H1 (cell line): ENCODE results near the gene PLOD1. TPM values are rescaled to one million over a fixed set of nuclear protein-coding genes. Genes with fewer than 3 reads are reported as not detected.

Experiments
- CTCF ChIA-PET: fragments of 300-600 bp; sonication (Branson Sonifier 250); formaldehyde crosslinking; loops from one replicate; lab custom pipeline; 2021; ENCODE audit not compliant: partially characterized antibody; lab: Charles Lee
- POLR2A ChIA-PET: fragments of 300-600 bp; sonication (Branson Sonifier 250); formaldehyde crosslinking; loops from one replicate; lab custom pipeline; 2021; ENCODE audit warnings: inconsistent platforms; ENCODE audit not compliant: partially characterized antibody; lab: Charles Lee
- DNase-seq, 2 experiments: peaks; one replicate each; pipeline versions ENCODE4 v3.0.0 to v3.0.0-alpha.2; 2010 to 2022; ENCODE audit warnings: low spot score in 2 of 2, low read depth in 1 of 2, mixed read lengths in 1 of 2
- FAIRE-seq: peaks from 2 replicates; lab custom pipeline; 2011; peaks lifted over from hg19 to GRCh38; lab: Jason Lieb, UNC
- H2AFZ ChIP-seq: 2 replicates; pipeline ENCODE4 v1.8.1; 2012; ENCODE audit warnings: low read length, inconsistent platforms
- H2AK5ac ChIP-seq: 2 replicates; pipeline ENCODE4 v1.6.1; 2013; ENCODE audit warnings: low read depth, low read length
- H2BK120ac ChIP-seq: replicated peaks from 2 replicates; pipeline ENCODE3; 2013; ENCODE audit warnings: low read depth, low read length, inconsistent platforms
- H2BK12ac ChIP-seq: 2 replicates; pipeline ENCODE4 v1.6.1; 2013; ENCODE audit warnings: low read depth, low read length
- H2BK15ac ChIP-seq: 2 replicates; pipeline ENCODE4 v1.6.1; 2013; ENCODE audit warnings: low read length
- H2BK20ac ChIP-seq: 2 replicates; pipeline ENCODE4 v1.6.1; 2013; ENCODE audit warnings: low read length
- H2BK5ac ChIP-seq: 2 replicates; pipeline ENCODE4 v1.6.1; 2013; ENCODE audit warnings: low read depth, low read length
- H3K14ac ChIP-seq: 2 replicates; pipeline ENCODE4 v1.6.1; 2013; ENCODE audit warnings: inconsistent platforms; ENCODE audit not compliant: insufficient read length
- H3K18ac ChIP-seq: 2 replicates; pipeline ENCODE4 v1.6.1; 2013; ENCODE audit warnings: low read length; ENCODE audit errors: extremely low read depth
- H3K23ac ChIP-seq: 2 replicates; pipeline ENCODE4 v1.6.1; 2013; ENCODE audit warnings: inconsistent platforms; ENCODE audit not compliant: insufficient read length
- H3K23me2 ChIP-seq: 2 replicates; pipeline ENCODE4 v1.6.1; 2013; ENCODE audit warnings: low read depth, low read length
- H3K27ac ChIP-seq: 2 replicates; pipeline ENCODE4 v1.6.1; 2011; ENCODE audit warnings: low read depth, low read length, inconsistent platforms
- H3K27me3 ChIP-seq, 4 experiments: replicated peaks in 1 of 4; 1 replicate in 1 of 4; 2 replicates in 3 of 4; pipeline versions ENCODE4 v1.6.1 to v1.8.1; 2011 to 2013; ENCODE audit warnings: low read length in 3 of 4, mild to moderate bottlenecking in 3 of 4, inconsistent platforms in 2 of 4, mixed read lengths in 2 of 4, moderate library complexity in 1 of 4; ENCODE audit not compliant: control insufficient read depth in 3 of 4, insufficient read depth in 3 of 4; ENCODE audit errors: extremely low read depth in 1 of 4
- H3K36me3 ChIP-seq, 4 experiments: 2 replicates each; pipeline versions ENCODE4 v1.6.1 to v1.8.1; 2011 to 2013; ENCODE audit warnings: mild to moderate bottlenecking in 4 of 4, low read length in 3 of 4, moderate library complexity in 2 of 4, control low read depth in 1 of 4, inconsistent platforms in 1 of 4; ENCODE audit not compliant: insufficient read depth in 4 of 4, control insufficient read depth in 2 of 4
- H3K4ac ChIP-seq: replicated peaks from 2 replicates; pipeline ENCODE3; 2013; ENCODE audit warnings: low read length, low read depth, mixed read lengths, inconsistent platforms; ENCODE audit not compliant: insufficient read length
- H3K4me1 ChIP-seq, 4 experiments: replicated peaks in 1 of 4; 1 replicate in 1 of 4; 2 replicates in 3 of 4; pipeline versions ENCODE4 v1.6.1 to v1.8.1; 2011 to 2013; ENCODE audit warnings: low read length in 3 of 4, inconsistent platforms in 2 of 4, mixed read lengths in 1 of 4; ENCODE audit not compliant: insufficient read depth in 4 of 4, control insufficient read depth in 3 of 4
- H3K4me2 ChIP-seq, 2 experiments: 2 replicates each; pipeline versions ENCODE4 v1.6.1 to v1.8.1; 2011 to 2013; ENCODE audit warnings: low read depth in 2 of 2, low read length in 2 of 2, control low read depth in 1 of 2, inconsistent platforms in 1 of 2, mild to moderate bottlenecking in 1 of 2; ENCODE audit not compliant: insufficient read depth in 1 of 2
- H3K4me3 ChIP-seq, 4 experiments: fragments of 200-600, 300-600 bp in 1 of 4; sonication (generic), shearing (Covaris generic), sonication (Bioruptor Twin) in 1 of 4; 2 replicates each; pipeline versions ENCODE4 v1.5.1 to v1.8.1; 2011 to 2016; ENCODE audit warnings: low read length in 4 of 4, low read depth in 3 of 4, control low read depth in 2 of 4, inconsistent platforms in 2 of 4, mild to moderate bottlenecking in 2 of 4, mixed read lengths in 1 of 4, moderate library complexity in 1 of 4; ENCODE audit not compliant: insufficient read depth in 2 of 4; ENCODE audit errors: extremely low read depth in 1 of 4
- H3K56ac ChIP-seq: replicated peaks from 2 replicates; pipeline ENCODE3; 2013; ENCODE audit warnings: low read depth, mild to moderate bottlenecking, mixed read lengths, low read length, inconsistent platforms; ENCODE audit not compliant: insufficient read length
- H3K79me1 ChIP-seq: 2 replicates; pipeline ENCODE4 v1.6.1; 2013; ENCODE audit warnings: low read depth, low read length, control low read depth
- H3K79me2 ChIP-seq, 2 experiments: 2 replicates each; pipeline versions ENCODE4 v1.6.1 to v1.8.1; 2012 to 2013; ENCODE audit warnings: low read length in 2 of 2, mild to moderate bottlenecking in 2 of 2, inconsistent platforms in 1 of 2; ENCODE audit not compliant: insufficient read depth in 2 of 2, control insufficient read depth in 1 of 2
- H3K9ac ChIP-seq, 4 experiments: replicated peaks in 1 of 4; 1 replicate in 1 of 4; 2 replicates in 3 of 4; pipeline versions ENCODE4 v1.6.1 to v1.8.1; 2011 to 2013; ENCODE audit warnings: low read depth in 3 of 4, low read length in 3 of 4, control low read depth in 2 of 4, mild to moderate bottlenecking in 2 of 4, moderate library complexity in 2 of 4, inconsistent platforms in 1 of 4; ENCODE audit errors: extremely low read depth in 1 of 4
- H3K9me3 ChIP-seq, 2 experiments: 2 replicates each; pipeline versions ENCODE4 v1.6.1 to v1.8.1; 2012 to 2013; ENCODE audit warnings: mild to moderate bottlenecking in 2 of 2, moderate library complexity in 2 of 2, control low read depth in 1 of 2, inconsistent platforms in 1 of 2, low read depth in 1 of 2, low read length in 1 of 2, mixed read lengths in 1 of 2; ENCODE audit not compliant: insufficient read depth in 2 of 2
- H4K20me1 ChIP-seq, 2 experiments: replicated peaks in 1 of 2; 2 replicates each; pipeline versions ENCODE3 to v1.8.1; 2011 to 2013; ENCODE audit warnings: inconsistent platforms in 2 of 2, low read length in 2 of 2, mild to moderate bottlenecking in 1 of 2; ENCODE audit not compliant: insufficient read depth in 2 of 2, control insufficient read depth in 1 of 2
- H4K5ac ChIP-seq: 2 replicates; pipeline ENCODE4 v1.6.1; 2013; ENCODE audit warnings: low read length, low read depth, mixed read lengths, inconsistent platforms; ENCODE audit not compliant: insufficient read length
- H4K8ac ChIP-seq: 2 replicates; pipeline ENCODE4 v1.8.0; 2013; ENCODE audit warnings: mild to moderate bottlenecking, moderate library complexity, low read length, inconsistent platforms; ENCODE audit not compliant: insufficient read depth; ENCODE audit errors: extremely low read depth
- H4K91ac ChIP-seq: replicated peaks from 2 replicates; pipeline ENCODE3; 2013; ENCODE audit warnings: low read length, mixed read lengths, inconsistent platforms; ENCODE audit not compliant: insufficient read length
- CTCF ChIP-seq, 3 experiments: IDR thresholded peaks; 1 replicate in 2 of 3; 2 replicates in 1 of 3; pipeline versions ENCODE4 v1.5.1 to v1.6.1; 2011; ENCODE audit warnings: low read length in 3 of 3, mild to moderate bottlenecking in 3 of 3, inconsistent platforms in 2 of 3, low read depth in 1 of 3, moderate library complexity in 1 of 3; ENCODE audit not compliant: insufficient read depth in 1 of 3; ENCODE audit errors: control extremely low read depth in 1 of 3
- KDM1A ChIP-seq: fragments of 200-600, 300-600 bp; sonication (generic); IDR thresholded peaks from 2 replicates; pipeline ENCODE4 v1.7.1; 2016; ENCODE audit warnings: mild to moderate bottlenecking, low read length, borderline replicate concordance
- RAD21 ChIP-seq, 2 experiments: IDR thresholded peaks in 1 of 2; conservative IDR thresholded peaks in 1 of 2; 2 replicates each; pipeline ENCODE4 v1.6.1; 2011; ENCODE audit warnings: low read depth in 2 of 2, low read length in 2 of 2, improper control_type of control experiment in 1 of 2, inconsistent platforms in 1 of 2, mild to moderate bottlenecking in 1 of 2, moderate library complexity in 1 of 2
- WGBS, 2 experiments: shearing (Covaris generic) in 1 of 2; methylation state at CpG; one replicate each; pipeline versions ENCODE4 v1.1.6 to v1.1.7; 2013 to 2015; ENCODE audit warnings: low lambda C conversion rate in 2 of 2, mixed read lengths in 2 of 2, inconsistent platforms in 1 of 2, low coverage in 1 of 2, missing lambda C conversion rate in 1 of 2; ENCODE audit not compliant: insufficient replicate concordance in 2 of 2, insufficient coverage in 1 of 2, insufficient read length in 1 of 2; ENCODE audit errors: extremely low coverage in 1 of 2, missing lambda C conversion rate in 1 of 2; 5-methylcytosine and 5-hydroxymethylcytosine counted together
- polyA plus RNA-seq, 7 experiments: library from polyadenylated mRNA; depleted of rRNA in 3 of 7; stranded (reverse) in 5 of 7; unstranded in 2 of 7; fragments of >200 nt in 5 of 7; fragments of 200-250 nt in 2 of 7; gene quantifications; 1 replicate in 5 of 7; 2 replicates in 1 of 7; 4 replicates in 1 of 7; pipeline versions ENCODE4 v1.2.1 to v1.2.3, GENCODE V29; 2011 to 2013; ENCODE audit warnings: missing spikeins in 2 of 7, mixed read lengths in 2 of 7
- total RNA-seq: library from RNA; stranded (reverse); fragmentation: NEBNext Ultra II Directional; extraction: Animal tissue kit (Norgen Biotek cat#: 25700); gene quantifications from 2 replicates; pipeline ENCODE4 v1.2.1, GENCODE V29; 2021

The PLOD1 gene
- total and polyA plus RNA-seq, 2 of the 8 experiments (the other 6 are each of a cell fraction or from before 2014, with no cell fraction given) = 44.9 to 51.8 TPM

GRCh38 chr1:11887666-11888007 is 46.9 kb upstream of the PLOD1 start:
- WGBS, 2 experiments = 88% methylated on average over 7 of the region's 7 CpGs; no CpG with 5 or more reads in 1 of the 2 experiments
- Histone ChIP-seq H3K18ac (no peak overlapping the region), H2BK120ac (no peak overlapping the region), H3K36me3 (no peaks in the 10 kb centered on the region), H3K79me1 (no peaks in the 10 kb centered on the region), H2BK5ac (no peak overlapping the region), H4K5ac (no peak overlapping the region), H3K23me2 (no peaks in the 10 kb centered on the region), H3K14ac (no peak overlapping the region), H3K4me1 (peaks cover 0 to 10% (median 8%) of the 10 kb centered on the region in 4 experiments; a peak in 6 of 7 replicates), H3K4me3 (no peak overlapping the region), H2BK12ac (no peak overlapping the region), H3K56ac (no peak overlapping the region), H3K4ac (no peak overlapping the region), H3K79me2 (no peaks in the 10 kb centered on the region), H3K9me3 (no peaks in the 10 kb centered on the region), H2BK15ac (no peak overlapping the region), H3K27ac (no peak overlapping the region), H4K8ac (no peak overlapping the region), H3K27me3 (no peaks in the 10 kb centered on the region), H3K9ac (no peak overlapping the region), H3K4me2 (no peak overlapping the region), H3K23ac (no peak overlapping the region), H4K91ac (no peak overlapping the region), H2AK5ac (no peak overlapping the region), H4K20me1 (no peaks in the 10 kb centered on the region), H2BK20ac (no peak overlapping the region), H2AFZ (no peak overlapping the region; the same call in 1 of the 2 replicates)
- TF ChIP-seq CTCF (IDR thresholded peaks at IDR 0.05; ENCODE audit: control extremely low read depth in 1 of 3, insufficient read depth in 1 of 3, low read depth in 1 of 3, low read length in 3 of 3) (peak in 2 of 3 experiments; percentile 9 to 39; a peak in 2 of 4 replicates), RAD21 (IDR thresholded peaks at IDR 0.05 in 1 of 2, conservative IDR thresholded peaks at IDR 0.05 in 1 of 2; ENCODE audit: low read depth in 2 of 2, low read length in 2 of 2) (peak; percentile 2 to 18; a peak in 2 of 4 replicates), KDM1A (no peak)
- ChIA-PET CTCF (interaction anchor here (0.6 to 4.9 kb wide), 14 partner anchors 10 to 764 kb away, joined by 3 to 27 read pairs (median 6); no protein-coding TSS in a partner anchor), POLR2A (interaction anchor here (0.7 to 5.4 kb wide), 4 partner anchors 21 to 93 kb away, joined by 3 to 46 read pairs (median 3); partner anchors contain the start of genes MFN2 and NPPA)
- DNase-seq (no peak), FAIRE-seq (no peak)
